Neural cell (in vitro differentiated cells): ENCODE data around the gene PRH1.

Experiments used
- EZH2 ChIP-seq: fragments of 200-600, 300-800 bp; shearing (Covaris generic), sonication (generic); IDR thresholded peaks from 2 replicates; pipeline ENCODE4 v1.6.1; 2014; ENCODE audit warnings: antibody characterized with exemption, low read length, borderline replicate concordance, mild to moderate bottlenecking; ENCODE audit not compliant: insufficient read depth, poor library complexity, severe bottlenecking
- SMC3 ChIP-seq: fragments of 450-650 bp; conservative IDR thresholded peaks from 2 replicates; pipeline ENCODE4 v1.6.1; 2014; ENCODE audit warnings: antibody characterized with exemption, mild to moderate bottlenecking, moderate library complexity; ENCODE audit not compliant: poor library complexity

- TF ChIP-seq SMC3 (no peak), EZH2 (no peak)
These were observed 45.6 kb downstream of the PRH1 start for GRCh38 chr12:10838461-10838860.
